SK-N-SH treated with all-trans-retinoic acid at 6 μM for 48 hours (cell line): ENCODE measurements around the gene CA11.

ENCODE experiments used
- ARNTL ChIP-seq: fragments of 450-650 bp; formaldehyde crosslinking; IDR thresholded peaks from 2 replicates; pipeline ENCODE4 v1.5.0; 2020; ENCODE audit warnings: low read depth, mild to moderate bottlenecking, moderate library complexity, borderline replicate concordance
- BACH2 ChIP-seq: fragments of 250-450 bp; sonication (Bioruptor Pico); IDR thresholded peaks from 2 replicates; pipeline ENCODE4 v1.9.0; 2021; ENCODE audit warnings: mild to moderate bottlenecking, borderline replicate concordance
- ESRRG ChIP-seq: fragments of 250-450 bp; sonication (Bioruptor Pico); IDR thresholded peaks from 2 replicates; pipeline ENCODE4 v1.6.1; 2021; ENCODE audit warnings: mild to moderate bottlenecking
- OSR1 ChIP-seq: fragments of 250-450 bp; sonication (Bioruptor Pico); IDR thresholded peaks from 2 replicates; pipeline ENCODE4 v1.8.0; 2022; ENCODE audit warnings: moderate library complexity, mild to moderate bottlenecking, inconsistent platforms
- PPARA ChIP-seq: fragments of 250-450 bp; sonication (Bioruptor Pico); IDR thresholded peaks from 2 replicates; pipeline ENCODE4 v1.5.0; 2020; ENCODE audit warnings: mild to moderate bottlenecking, borderline replicate concordance
- TCF4 ChIP-seq: fragments of 250-450 bp; sonication (Bioruptor Pico); IDR thresholded peaks from 2 replicates; pipeline ENCODE4 v1.8.0; 2021; ENCODE audit warnings: mild to moderate bottlenecking, moderate library complexity, borderline replicate concordance
- TSHZ2 ChIP-seq: fragments of 250-450 bp; sonication (Bioruptor Pico); IDR thresholded peaks from 2 replicates; pipeline ENCODE4 v1.5.0; 2020; ENCODE audit warnings: mild to moderate bottlenecking, moderate library complexity
- ZC3H10 ChIP-seq: fragments of 250-450 bp; sonication (Bioruptor Pico); IDR thresholded peaks from 2 replicates; pipeline ENCODE4 v1.5.1; 2021; ENCODE audit warnings: mild to moderate bottlenecking, moderate library complexity
- ZFP3 ChIP-seq: fragments of 250-450 bp; sonication (Bioruptor Pico); IDR thresholded peaks from 2 replicates; pipeline ENCODE4 v1.5.0; 2020; ENCODE audit warnings: mild to moderate bottlenecking, moderate library complexity
- ZFP30 ChIP-seq: fragments of 450-650 bp; formaldehyde crosslinking; IDR thresholded peaks from 2 replicates; pipeline ENCODE4 v1.5.0; 2022; ENCODE audit warnings: mild to moderate bottlenecking, moderate library complexity
- ZNF70 ChIP-seq: fragments of 450-650 bp; formaldehyde crosslinking; IDR thresholded peaks from 2 replicates; pipeline ENCODE4 v1.5.0; 2020; ENCODE audit warnings: mild to moderate bottlenecking, moderate library complexity
- TF ChIP-seq, protein P1 (sequence below): fragments of 250-450 bp; sonication (Bioruptor Pico); IDR thresholded peaks from 2 replicates; pipeline ENCODE4 v1.5.1; 2020; ENCODE audit warnings: low read depth, mild to moderate bottlenecking, moderate library complexity
- TF ChIP-seq, protein P2 (sequence below): fragments of 250-450 bp; sonication (Bioruptor Pico); IDR thresholded peaks from 2 replicates; pipeline ENCODE4 v1.8.0; 2020; ENCODE audit warnings: mild to moderate bottlenecking, moderate library complexity, borderline replicate concordance

- TF ChIP-seq TSHZ2 (CRISPR knock-in tag) (no peak), TCF4 (CRISPR knock-in tag) (no peak), ZNF70 (no peak), BACH2 (CRISPR knock-in tag) (no peak), ZC3H10 (CRISPR knock-in tag) (no peak), ARNTL (no peak), ZFP30 (CRISPR knock-in tag) (no peak), OSR1 (no peak), ESRRG (no peak), ZFP3 (CRISPR knock-in tag) (no peak), PPARA (no peak)
- TF ChIP-seq, protein P1, sequence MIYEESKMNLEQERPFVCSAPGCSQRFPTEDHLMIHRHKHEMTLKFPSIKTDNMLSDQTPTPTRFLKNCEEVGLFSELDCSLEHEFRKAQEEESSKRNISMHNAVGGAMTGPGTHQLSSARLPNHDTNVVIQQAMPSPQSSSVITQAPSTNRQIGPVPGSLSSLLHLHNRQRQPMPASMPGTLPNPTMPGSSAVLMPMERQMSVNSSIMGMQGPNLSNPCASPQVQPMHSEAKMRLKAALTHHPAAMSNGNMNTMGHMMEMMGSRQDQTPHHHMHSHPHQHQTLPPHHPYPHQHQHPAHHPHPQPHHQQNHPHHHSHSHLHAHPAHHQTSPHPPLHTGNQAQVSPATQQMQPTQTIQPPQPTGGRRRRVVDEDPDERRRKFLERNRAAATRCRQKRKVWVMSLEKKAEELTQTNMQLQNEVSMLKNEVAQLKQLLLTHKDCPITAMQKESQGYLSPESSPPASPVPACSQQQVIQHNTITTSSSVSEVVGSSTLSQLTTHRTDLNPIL: no peak
- TF ChIP-seq, protein P2, sequence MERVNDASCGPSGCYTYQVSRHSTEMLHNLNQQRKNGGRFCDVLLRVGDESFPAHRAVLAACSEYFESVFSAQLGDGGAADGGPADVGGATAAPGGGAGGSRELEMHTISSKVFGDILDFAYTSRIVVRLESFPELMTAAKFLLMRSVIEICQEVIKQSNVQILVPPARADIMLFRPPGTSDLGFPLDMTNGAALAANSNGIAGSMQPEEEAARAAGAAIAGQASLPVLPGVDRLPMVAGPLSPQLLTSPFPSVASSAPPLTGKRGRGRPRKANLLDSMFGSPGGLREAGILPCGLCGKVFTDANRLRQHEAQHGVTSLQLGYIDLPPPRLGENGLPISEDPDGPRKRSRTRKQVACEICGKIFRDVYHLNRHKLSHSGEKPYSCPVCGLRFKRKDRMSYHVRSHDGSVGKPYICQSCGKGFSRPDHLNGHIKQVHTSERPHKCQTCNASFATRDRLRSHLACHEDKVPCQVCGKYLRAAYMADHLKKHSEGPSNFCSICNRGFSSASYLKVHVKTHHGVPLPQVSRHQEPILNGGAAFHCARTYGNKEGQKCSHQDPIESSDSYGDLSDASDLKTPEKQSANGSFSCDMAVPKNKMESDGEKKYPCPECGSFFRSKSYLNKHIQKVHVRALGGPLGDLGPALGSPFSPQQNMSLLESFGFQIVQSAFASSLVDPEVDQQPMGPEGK: no peak
These were observed 377 bp downstream of the CA11 start for GRCh38 chr19:48645620-48646000.
